HL-60 (cell line): Measurements from ENCODE around the gene WWOX.

Experiments used
- DNase-seq, 2 experiments: peaks; one replicate each; pipeline ENCODE4 v3.0.0-alpha.2; 2010 to 2020; ENCODE audit warnings: low read depth in 1 of 2, low spot score in 1 of 2
- H3K27ac ChIP-seq: fragments of 250-450 bp; sonication (Bioruptor Pico); replicated peaks from 2 replicates; pipeline ENCODE4 v1.5.1; 2020; ENCODE audit warnings: mild to moderate bottlenecking, moderate library complexity
- H3K27me3 ChIP-seq: fragments of 250-450 bp; sonication (Bioruptor Pico); 2 replicates; pipeline ENCODE4 v1.5.1; 2021; ENCODE audit warnings: mild to moderate bottlenecking, moderate library complexity; ENCODE audit not compliant: insufficient read depth, poor library complexity, severe bottlenecking
- H3K4me3 ChIP-seq: replicated peaks from 2 replicates; pipeline ENCODE4 v1.5.1; 2011; ENCODE audit warnings: mild to moderate bottlenecking, control low read depth, low read length; ENCODE audit not compliant: insufficient read depth
- CTCF ChIP-seq: IDR thresholded peaks from one replicate; pipeline ENCODE4 v1.5.1; 2011; ENCODE audit warnings: low read length, control low read depth, inconsistent platforms; ENCODE audit not compliant: insufficient read depth
- GABPA ChIP-seq: IDR thresholded peaks from 2 replicates; pipeline ENCODE4 v1.6.1; 2012; ENCODE audit warnings: low read depth
- POLR2AphosphoS5 ChIP-seq: IDR thresholded peaks from 2 replicates; pipeline ENCODE4 v1.6.1; 2012; ENCODE audit warnings: low read depth
- REST ChIP-seq: IDR thresholded peaks from 2 replicates; pipeline ENCODE4 v1.6.1; 2012; ENCODE audit warnings: low read depth; ENCODE audit not compliant: insufficient replicate concordance
- SPI1 ChIP-seq: IDR thresholded peaks from 2 replicates; pipeline ENCODE4 v1.6.1; 2012; ENCODE audit warnings: low read depth, mild to moderate bottlenecking, borderline replicate concordance

Gene WWOX

GRCh38 chr16:78392585-78393195 is 293.2 kb downstream of the WWOX start:
- Histone ChIP-seq H3K4me3 (no peak overlapping the region), H3K27ac (no peak overlapping the region), H3K27me3 (no peaks in the 10 kb centered on the region)
- no peak for DNase-seq
- TF ChIP-seq POLR2AphosphoS5 (no peak), SPI1 (no peak), CTCF (no peak), REST (no peak), GABPA (no peak)

GRCh38 chr16:78395035-78395434 is 295.6 kb downstream of the WWOX start:
- TF ChIP-seq CTCF, result no peak
- TF ChIP-seq SPI1, result peak; percentile 69; the same call in 1 of the 2 replicates
- peak in 1 of 2 experiments; percentile 13 for DNase-seq
- Histone ChIP-seq H3K27me3 (no peaks in the 10 kb centered on the region), H3K27ac (no peak overlapping the region), H3K4me3 (no peak overlapping the region)

GRCh38 chr16:78396046-78396445 is 296.6 kb downstream of the WWOX start:
- Histone ChIP-seq H3K27ac (no peak overlapping the region), H3K27me3 (no peaks in the 10 kb centered on the region), H3K4me3 (no peak overlapping the region)
- DNase-seq, result no peak
- TF ChIP-seq REST (no peak), SPI1 (no peak), CTCF (no peak), GABPA (no peak), POLR2AphosphoS5 (no peak)

- no peak overlapping the region for H3K27ac ChIP-seq
- no peak overlapping the region for H3K4me3 ChIP-seq
- H3K27me3 ChIP-seq, result no peaks in the 10 kb centered on the region
- no peak for DNase-seq
- TF ChIP-seq REST (no peak), POLR2AphosphoS5 (no peak)
These were observed 297.2 kb downstream of the WWOX start for GRCh38 chr16:78396673-78397072.
